Measurements from ENCODE around the gene EDAR.
A peak's percentile ranks its signal among the peaks of the same experiment; 100 is the strongest.

The EDAR gene

GRCh38 chr2:109000738-109001137 is 11.7 kb upstream of the EDAR start:
- DNase-seq = no peak

- no peak for DNase-seq
Observed at GRCh38 chr2:108998911-108999310, 9.9 kb upstream of the EDAR start.

- DNase-seq = no peak
Observed at GRCh38 chr2:108994178-108994577, 5.2 kb upstream of the EDAR start.

GRCh38 chr2:108993095-108993937 is 4.3 kb upstream of the EDAR start:
- DNase-seq = no peak

- peak; percentile 19 for DNase-seq
Observed at GRCh38 chr2:108988076-108988795, 784 bp downstream of the EDAR start.

GRCh38 chr2:108986916-108987510 is 2.0 kb downstream of the EDAR start:
- DNase-seq = peak; percentile 30

- no peak for DNase-seq
Observed at GRCh38 chr2:108983610-108984009, 5.4 kb downstream of the EDAR start.

GRCh38 chr2:108983061-108983460 is 6.0 kb downstream of the EDAR start:
- DNase-seq = no peak

GRCh38 chr2:108982259-108982679 is 6.8 kb downstream of the EDAR start:
- DNase-seq = no peak

GRCh38 chr2:108981846-108982245 is 7.2 kb downstream of the EDAR start:
- DNase-seq = no peak

- DNase-seq = no peak
Observed at GRCh38 chr2:108980076-108980475, 8.9 kb downstream of the EDAR start.

- DNase-seq = no peak
Observed at GRCh38 chr2:108979461-108979860, 9.6 kb downstream of the EDAR start.

GRCh38 chr2:108978709-108979111 is 10.3 kb downstream of the EDAR start:
- DNase-seq = no peak

GRCh38 chr2:108975613-108976435 is 13.2 kb downstream of the EDAR start:
- no peak for DNase-seq

GRCh38 chr2:108974674-108975073 is 14.3 kb downstream of the EDAR start:
- no peak for DNase-seq

GRCh38 chr2:108972663-108973062 is 16.4 kb downstream of the EDAR start:
- no peak for DNase-seq

GRCh38 chr2:108971661-108972566 is 17.1 kb downstream of the EDAR start:
- no peak for DNase-seq

- DNase-seq = no peak
Observed at GRCh38 chr2:108970369-108970768, 18.7 kb downstream of the EDAR start.

- DNase-seq = no peak
Observed at GRCh38 chr2:108969856-108970255, 19.2 kb downstream of the EDAR start.

GRCh38 chr2:108968619-108969018 is 20.4 kb downstream of the EDAR start:
- no peak for DNase-seq

GRCh38 chr2:108967757-108968156 is 21.3 kb downstream of the EDAR start:
- no peak for DNase-seq
